NCI-H2107 treated with DMSO at 0.1 percent for 48 hours (cell line): Measurements from ENCODE around the gene UVSSA.
"Not testable (repeated sequence)": the region's sequence is repeated elsewhere in the genome, so short reads cannot be mapped to it uniquely, and the experiment has no call there.

Experiments
- DNase-seq: peaks from one replicate; lab custom pipeline; 2025; ENCODE audit not compliant: unreplicated experiment; lab: John Stamatoyannopoulos, UW

The UVSSA gene

DNA sequence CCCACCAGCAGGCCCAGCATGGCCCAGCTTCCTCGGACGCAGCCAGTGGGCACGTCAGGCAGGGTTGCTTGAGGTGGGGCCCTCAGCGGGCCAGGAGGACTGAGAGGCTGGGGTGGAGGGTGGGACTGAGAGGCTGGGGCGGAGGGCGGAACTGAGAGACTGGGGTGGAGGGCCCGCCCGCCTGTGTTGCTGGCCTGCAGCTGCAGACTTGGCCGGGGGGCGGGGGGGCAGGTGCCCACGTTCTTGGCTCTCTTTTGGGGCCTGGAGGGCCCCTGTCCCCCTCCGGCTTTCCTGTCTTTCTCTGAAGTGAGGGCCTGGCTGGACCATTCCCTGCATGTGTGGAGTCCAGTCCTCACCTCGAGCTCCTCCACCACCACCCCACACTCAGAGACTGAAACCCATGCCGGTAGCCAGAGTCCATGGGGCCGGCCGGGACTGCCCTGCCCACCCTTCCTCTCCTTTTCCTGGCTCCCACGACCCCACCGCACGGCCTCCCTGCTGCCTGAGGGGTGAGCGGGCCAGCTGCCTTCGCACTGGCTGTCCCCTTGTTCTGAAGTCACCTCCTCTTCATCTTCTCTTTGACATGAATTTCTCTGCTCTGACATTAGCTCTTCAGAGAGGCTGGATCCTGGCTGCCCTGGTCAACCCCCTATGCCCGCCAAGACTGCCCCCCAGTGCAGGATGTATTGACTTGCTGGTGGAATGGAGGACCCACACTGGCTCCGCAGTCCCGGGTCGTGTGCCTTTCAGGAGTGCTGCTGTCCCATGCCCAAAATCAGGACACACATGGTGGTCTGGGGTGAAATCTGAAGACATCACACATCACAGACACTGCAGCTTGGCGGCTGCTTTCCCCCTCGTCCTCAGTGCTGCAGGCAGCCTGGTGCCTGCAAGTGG is 69.3 kb downstream of the UVSSA start:
- no peak for DNase-seq

DNA sequence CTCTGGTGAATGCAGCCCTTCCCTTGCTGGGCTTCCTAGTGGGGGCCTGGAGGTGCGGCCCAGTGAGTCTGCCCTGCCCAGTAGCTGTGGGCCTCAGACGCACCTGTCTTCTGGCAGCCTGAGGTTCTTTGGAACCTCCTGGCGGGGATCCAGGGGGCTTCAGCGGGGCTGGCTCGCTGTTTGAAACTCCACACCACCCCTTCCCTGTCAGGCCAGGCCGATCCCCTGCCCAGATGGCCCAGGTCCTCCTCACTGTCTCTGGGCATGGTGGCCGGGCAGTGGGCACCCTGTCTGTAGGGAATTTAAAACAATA is 69.9 kb downstream of the UVSSA start:
- DNase-seq: no peak

DNA sequence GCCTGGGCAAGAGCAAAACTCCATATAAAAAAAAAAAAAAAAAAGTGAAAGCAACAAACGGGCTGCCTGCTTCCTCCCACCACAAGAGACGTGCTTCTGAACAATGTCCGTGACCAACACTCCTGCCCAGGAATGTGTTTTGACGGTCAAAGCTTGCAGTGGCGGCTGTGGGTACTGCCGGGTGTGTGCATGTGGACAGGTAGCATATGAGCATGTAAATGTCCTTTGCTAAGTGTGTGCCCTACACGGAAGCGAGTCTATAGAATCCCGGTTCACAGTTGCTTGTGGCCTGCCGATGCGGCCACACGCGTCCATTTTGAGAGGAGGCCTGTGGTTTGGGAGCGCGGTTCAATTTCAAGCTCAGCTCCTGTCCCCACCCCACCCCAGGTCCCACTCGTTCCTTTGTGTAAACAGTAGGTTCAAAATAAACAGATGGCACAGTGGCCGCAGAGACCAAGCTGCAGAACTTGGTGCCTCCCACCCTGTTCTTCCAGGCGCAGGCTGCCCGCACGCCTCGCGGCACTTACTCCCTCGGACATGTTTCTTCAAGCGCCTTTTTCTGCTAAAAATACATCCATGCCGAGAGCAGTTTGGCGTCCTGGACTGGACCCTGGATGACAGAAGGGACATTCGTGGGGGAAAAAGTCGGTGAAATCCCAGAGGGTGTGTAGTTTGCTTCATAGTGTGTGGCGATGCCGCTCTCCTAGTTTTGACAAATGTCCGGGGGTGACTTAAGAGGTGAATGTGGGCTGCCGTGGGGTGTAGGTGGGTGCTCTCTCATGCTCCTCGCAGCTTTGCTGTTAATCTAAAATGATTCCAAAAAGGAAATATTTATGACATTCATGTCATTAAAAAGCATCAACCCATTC is 70.7 kb downstream of the UVSSA start:
- no peak for DNase-seq

DNA sequence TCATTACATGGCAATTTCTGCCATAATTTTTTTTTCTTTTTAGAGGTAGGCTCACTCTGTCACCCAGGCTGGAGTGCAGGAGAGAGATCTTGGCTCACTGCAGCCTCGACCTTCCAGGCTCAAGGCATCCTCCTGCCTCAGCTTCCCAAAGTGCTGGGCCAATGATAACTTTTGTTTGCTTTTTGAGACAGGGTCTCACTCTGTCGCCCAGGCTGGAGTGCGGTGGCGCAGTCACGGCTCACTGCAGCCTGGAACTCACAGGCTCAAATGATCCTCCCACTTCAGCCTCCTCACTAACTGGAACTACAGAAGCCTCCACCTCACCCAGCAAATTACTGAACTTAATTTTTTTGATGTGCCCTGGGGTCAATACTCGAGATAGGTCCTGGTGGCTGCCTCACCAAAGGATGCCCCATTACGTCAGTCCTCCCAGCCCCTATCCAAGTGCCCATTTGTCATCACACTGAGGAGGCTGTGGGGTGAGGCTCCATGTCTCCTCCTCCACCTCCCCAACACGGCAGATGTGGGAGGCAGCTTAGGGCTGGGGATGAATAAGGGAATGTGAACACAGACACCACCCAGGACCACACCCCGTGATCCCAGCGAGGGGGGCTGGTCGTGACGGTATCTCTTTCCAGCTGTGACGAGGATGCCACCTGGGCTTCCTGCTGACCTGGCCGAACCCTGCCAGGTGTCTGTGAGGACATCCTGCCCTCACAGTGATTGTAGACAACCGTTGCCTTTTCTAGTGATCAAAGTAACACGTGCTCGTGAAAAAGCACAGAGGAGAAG is 71.7 kb downstream of the UVSSA start:
- DNase-seq: no peak

DNA sequence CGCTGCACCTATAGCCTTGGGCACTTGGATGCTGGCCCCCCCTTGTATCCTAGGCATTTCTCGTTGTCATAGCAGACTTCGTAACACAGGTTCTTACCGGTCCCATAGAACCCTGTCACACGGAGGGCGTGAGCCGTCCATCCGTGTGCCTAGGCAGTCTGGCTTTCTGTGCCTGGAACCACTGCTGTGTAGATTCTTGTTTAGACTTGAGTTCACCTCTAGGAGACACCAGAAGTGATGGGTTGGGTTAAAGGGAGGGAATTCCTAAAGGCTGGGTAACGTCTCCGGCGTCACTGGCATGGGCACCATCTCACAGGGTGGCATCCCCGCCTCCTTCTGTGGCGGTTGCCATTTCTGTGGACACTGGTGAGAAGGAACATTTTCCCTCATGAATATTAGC is 72.7 kb downstream of the UVSSA start:
- no peak for DNase-seq

DNA sequence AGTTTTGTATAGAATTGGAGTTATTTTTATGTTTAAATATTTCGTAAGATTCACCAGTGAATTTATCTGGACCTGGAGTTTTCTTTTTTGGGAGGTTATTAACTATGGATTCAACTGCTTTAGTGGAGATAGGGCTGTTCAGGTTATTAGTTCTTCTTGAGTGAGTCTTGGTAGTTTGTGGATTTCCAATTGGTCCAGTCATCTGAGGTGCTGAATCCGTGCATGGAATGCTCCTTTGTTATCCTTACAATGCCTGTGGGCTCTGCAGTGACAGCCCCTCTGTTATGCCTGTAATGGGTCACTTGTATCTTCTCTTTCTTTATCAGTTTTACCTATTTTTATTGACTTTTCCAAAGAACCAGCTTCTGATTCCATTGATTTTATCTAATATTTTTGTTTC is 74.6 kb downstream of the UVSSA start:
- DNase-seq: no peak

DNA sequence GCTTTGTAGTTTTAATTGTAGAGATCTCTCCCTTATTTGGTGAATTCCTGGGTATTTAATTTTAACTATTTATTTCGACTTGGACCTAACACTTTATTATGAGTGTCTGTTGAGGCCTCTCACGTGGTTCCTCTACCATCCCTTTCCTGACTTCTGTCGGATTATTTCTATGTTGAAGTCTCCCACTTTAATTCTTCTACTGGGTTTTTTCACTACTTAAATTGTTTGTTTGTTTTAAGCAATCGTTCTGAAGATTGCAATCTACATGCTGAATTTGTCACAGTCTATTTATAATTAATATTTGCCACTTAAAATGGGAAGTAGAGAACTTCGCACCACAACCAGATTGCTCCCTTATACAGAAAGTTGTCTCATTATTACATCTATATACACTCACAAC is 80.0 kb downstream of the UVSSA start:
- DNase-seq: no peak

DNA sequence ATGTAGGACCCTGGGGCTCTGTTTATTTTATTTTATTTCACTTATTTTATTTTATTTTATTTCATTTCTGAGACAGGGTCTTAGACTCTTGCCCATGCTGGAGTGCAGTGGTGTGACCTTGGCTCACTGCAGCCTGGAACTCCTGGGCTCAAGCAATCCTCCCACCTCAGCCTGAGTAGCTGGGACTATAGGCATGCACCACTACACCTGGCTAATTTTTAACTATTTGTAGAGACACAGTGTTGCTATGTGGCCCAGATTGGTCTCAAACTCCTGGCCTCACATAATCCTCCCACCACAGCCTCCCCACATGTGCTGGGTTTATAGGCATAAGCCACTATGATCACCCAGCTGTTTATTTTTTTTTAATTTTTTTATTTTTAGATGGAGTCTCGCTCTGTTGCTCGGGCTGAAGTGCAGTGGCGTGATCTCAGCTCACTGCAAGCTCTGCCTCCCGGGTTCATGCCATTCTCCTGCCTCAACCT is 96.7 kb downstream of the UVSSA start:
- not testable (repeated sequence) for DNase-seq
